GM21447 (cell line): ENCODE results near the gene GSAP.

Source experiments
- ATAC-seq: cut with Tn5 transposase; IDR thresholded peaks from one replicate; pipeline ENCODE4 v1.9.1; 2021; ENCODE audit not compliant: unreplicated experiment

GSAP gene

DNA sequence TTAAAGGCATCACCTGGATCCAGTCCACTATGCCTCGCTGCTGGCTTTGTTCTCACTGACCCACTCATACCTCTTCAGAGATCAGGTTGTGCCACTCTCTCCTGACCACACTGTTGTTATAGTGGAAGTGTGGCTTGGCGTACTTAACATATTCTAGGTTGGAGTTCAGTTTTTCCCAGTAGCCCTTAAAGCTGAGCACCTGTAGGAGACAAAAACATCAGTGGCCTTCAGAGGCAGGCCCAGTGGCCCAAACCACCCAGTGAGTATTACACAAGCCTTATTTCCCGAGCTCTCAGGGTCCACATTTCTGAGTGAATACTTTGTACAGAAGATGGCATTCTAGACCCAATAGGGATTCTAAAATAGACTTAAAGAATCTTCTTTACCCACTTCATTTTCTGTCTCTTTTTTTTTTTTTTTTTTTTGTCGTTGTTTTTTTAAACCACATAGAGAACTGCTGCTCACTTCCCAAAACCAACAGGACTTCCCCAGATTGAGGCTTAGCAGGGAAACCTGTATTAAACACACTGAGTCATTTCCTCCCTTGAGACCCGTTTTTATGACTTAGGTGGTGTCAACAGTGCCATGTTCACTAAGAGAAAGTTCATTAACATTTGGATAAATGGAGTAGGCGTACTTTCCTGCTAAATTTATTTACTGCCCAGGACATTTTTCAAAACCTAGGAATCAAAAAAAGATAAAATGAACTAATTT is 85.8 kb downstream of the GSAP start:
- ATAC-seq, result peak; percentile 66

DNA sequence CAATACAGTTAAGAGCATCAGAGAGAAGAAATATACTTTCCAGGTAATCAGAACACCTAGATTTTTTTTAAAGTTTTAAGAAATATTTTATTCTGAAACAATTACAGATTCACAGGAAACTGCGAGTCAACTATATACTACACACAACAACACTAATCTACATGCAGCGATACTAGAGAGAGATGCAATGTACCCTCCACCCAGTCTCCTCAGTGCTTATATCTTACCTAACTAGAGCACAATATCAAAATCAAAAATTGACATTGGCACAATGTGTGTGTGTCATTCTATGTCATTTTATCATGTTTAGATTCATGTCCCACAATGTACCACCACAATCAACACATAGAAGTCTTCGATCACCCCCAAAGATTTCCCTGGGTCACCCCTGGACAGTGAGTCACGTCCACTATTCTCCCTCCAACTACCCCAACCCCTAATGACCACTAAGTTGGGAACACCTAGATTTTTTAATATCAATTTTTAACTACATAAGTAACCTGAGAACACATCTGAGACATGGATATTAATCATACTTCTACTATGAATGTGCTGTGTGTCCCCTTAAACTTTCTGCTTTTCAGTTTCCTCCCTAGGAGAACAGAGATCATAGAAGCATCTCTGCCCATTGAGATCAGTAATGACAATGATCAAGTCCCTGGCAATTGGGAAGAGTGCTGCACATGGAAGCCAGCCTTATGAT is 86.5 kb downstream of the GSAP start:
- peak; percentile 8 for ATAC-seq

DNA sequence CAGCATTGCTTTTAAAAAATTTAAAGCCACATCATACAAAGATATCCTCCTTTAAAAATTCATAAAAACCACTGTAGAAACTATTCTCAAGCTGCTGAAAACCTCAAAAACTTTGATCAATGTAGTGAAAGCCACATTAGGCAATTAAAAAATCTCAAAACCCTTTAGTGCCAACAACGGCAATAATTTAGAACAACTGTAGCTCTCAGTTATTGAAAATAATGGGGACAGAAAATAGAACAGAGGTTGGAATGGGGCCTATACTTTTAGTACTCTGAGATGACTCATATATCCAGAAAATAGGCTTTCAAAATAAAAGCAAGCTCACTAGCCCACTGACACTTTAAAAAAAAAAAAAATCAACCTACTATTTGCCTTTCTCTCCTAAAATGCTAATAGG is 87.5 kb downstream of the GSAP start:
- no peak for ATAC-seq

DNA sequence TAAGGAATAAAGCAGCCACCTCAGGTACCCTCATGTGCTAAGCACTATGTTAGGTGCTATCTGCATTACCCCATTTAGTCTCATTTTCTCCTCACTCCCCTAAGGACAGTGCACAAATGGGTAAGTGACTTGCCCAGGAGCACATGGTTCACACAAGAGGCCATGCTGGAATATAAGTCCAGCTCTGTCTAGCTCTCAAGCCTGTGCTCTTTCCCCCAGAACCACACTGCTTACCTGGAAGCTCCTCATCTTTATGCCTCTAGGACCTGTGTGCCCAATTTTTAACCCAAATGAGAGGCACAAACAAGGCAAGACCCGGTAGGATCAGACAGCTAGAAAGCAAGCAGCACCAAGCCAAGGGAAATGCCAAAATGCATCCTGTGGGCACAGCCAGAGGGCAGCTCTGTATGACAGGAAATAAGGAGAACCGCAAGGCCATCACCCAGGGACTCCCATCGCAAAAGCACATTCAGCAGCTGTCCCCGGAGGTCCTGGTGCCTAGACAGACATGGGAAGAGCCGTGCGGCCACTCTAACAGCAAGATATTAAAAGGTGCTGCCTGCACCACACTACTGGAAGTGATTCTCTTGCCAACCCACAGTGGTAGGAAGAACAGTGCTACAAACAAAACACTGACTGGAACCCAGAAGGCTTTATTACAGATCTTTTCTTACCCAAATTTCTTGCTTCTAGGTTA is 88.1 kb downstream of the GSAP start:
- no peak for ATAC-seq

DNA sequence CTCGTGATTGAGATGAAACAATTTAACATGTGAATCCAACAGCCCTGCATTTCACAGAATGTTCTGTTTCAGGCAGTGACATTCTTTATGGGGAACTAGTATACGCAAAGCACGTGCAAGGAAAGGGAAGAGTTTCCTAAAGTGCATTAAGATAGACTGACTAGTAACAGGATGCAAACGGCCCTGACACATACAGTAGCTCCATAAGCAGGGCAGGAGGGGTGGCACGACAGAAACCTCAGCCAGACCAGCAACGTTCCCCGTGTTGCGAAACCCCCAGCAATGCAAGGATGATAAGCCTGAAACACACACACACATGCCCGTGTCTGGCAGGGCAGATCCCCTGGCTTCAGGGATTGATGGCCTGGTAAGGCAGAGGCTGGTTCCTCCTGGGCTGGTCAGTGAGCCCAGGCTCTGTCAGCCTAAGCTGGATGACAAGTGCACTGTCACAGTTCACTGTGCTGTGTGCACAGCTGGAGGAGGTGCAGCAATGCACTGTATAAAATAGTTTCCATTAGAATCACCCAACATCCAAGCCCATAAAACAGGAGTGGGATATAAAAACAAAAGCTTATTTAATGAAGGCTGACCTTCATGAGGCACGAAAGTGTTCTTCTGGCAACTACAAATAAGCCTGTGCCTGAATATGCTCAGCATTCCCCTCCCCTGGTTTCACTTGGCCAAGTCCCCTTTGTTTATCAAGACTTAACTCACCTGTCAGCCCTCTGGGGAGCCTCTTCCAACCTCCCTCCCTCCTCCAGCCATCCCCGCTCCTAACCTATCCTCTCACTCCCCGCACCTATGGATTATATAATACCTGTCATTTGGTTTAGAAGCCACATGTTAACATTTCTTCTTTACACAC is 88.8 kb downstream of the GSAP start:
- no peak for ATAC-seq

DNA sequence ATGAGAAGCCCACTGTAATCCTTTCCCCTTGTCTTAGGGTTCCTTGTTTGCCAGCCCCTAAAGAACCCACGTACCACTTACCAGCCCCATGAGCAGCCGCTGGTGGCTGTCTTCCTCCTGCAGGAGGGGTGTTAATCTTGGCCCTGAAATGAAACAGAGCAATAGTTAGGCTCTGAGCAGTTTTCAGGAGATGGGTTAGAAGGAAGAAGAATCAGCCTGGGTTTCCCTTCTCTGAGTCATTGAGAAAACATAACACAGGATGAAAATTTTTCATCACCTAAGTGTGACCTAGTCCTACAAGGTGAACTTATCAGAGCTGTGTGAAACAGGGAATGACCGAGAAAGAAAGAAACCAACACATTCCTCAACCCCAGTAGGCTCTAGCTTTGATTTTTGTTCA is 90.0 kb downstream of the GSAP start:
- no peak for ATAC-seq

DNA sequence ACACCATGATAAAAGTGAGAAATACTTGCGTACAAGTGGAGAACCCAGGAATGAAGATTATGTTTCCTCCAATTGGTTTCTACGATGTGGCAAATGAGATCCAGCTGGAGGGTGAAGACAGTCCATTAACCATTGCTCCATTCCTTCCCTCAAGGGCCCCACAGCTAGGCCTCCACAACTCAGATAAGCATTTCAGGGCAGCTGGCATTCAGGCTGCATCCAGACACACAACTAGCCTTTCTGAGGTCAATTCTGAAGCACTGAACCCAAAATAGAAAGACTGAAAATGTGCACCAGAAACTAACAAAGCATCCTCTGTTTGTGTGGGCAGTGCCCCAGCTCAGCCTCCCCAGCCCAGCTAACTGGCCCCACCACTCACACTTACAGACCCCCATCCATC is 94.8 kb downstream of the GSAP start:
- ATAC-seq, result no peak

DNA sequence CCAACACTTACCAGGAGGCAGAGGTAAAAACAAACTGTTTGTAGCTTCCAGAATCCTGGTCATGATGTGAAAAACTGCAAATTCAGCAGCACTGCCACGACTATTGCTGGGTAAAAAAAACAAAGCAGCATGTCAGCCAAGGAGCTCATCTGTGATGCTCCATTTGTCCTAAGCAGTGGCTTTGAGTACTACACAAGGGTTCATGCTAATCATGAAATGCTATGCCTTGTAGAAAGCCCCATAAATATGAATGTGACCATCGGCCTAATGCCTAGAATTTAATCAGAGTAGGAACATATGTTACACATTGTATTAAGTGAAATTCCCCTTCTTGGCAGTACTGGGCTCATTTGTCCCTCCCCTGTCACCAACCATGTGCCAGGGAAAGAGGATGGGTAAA is 95.4 kb downstream of the GSAP start:
- no peak for ATAC-seq

DNA sequence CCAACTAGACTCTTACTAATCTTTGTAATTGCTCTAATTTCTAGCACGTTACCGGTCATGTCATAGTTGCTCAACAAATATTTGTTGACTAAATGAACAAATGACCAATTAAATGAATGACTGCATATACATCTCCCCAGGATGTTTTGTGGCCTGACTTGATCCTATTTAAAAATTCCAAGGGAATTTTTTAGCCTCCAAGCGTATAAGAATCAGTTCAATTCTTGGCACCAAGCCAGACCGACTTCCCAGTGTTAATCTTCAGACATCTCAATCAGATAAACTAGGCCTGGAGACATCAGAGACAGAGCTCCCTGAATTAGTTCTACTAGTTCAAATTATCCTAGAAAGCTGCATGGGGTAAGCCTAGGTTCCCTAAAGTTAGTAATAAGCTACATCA is 96.0 kb downstream of the GSAP start:
- ATAC-seq, result no peak

DNA sequence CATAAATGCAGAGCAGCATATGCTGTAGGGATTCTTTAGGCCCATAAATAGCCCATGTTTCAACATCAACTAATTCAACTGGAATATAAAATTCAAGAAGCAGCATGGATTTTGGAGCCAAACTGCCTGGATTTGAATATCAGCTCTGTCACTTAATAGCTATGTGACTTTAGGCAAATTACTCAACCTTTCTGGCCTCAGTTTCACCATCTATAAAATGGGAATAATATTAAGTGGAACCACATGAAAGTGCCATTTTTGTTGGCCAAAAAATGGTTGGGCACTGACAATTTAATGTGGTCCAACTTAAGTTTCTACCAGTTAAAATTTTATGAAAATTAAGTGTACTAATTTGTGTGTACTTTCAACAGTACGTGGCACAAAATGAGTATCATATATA is 98.1 kb downstream of the GSAP start:
- ATAC-seq, result no peak

DNA sequence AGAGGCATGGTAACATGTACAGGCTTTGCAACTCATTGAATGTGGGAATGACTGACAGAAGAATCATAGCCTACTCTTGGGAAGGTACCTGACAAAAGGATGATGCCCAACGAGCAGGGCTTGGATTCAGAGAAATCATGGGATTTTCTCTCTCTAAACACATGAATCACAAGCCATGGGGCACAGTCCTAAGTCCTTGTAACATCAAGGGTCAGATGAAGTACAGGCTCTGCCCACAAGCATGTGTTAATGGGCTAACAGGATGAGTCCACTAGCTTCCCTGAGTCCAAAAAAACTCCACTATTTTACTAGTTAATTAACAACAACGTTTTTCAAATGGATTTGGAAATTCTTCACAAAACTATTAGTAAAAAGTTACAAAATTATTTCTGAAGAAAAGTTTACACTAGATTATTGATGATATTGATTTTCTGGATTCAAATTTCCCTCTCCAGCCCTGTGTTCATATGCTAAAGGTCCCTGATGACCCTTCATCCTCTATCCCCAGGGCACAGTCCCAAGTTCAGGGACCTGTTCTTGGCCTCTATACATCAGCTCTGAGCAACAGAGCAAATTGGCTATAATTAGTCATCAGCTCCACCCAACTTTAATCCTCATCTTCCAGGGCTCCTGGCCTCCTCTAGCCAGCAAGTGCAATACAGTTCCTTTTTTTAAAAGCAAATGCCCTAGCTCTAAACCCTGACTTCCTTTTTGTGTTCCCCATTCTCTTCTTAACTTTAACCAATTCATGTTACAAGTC is 99.8 kb downstream of the GSAP start:
- ATAC-seq, result no peak

DNA sequence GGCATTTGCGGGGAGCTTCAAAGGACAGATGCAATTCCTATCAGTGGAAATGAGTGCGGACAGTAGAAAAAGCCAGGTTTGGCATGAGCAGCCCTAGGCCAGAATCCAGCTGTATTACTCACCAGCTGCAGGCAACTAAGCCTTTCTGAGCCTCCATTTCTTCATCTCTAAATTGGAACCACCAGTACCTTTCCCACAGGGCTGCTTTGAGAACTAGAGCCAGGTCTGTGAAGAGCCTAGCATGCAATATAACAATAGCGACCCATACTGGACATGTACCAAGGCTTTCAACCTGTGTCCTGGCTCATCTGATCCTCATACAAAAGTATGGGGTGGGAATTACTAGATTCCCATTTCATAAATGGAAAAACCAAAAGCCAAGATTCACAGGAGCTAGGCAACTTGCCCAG is 101.0 kb downstream of the GSAP start:
- no peak for ATAC-seq

DNA sequence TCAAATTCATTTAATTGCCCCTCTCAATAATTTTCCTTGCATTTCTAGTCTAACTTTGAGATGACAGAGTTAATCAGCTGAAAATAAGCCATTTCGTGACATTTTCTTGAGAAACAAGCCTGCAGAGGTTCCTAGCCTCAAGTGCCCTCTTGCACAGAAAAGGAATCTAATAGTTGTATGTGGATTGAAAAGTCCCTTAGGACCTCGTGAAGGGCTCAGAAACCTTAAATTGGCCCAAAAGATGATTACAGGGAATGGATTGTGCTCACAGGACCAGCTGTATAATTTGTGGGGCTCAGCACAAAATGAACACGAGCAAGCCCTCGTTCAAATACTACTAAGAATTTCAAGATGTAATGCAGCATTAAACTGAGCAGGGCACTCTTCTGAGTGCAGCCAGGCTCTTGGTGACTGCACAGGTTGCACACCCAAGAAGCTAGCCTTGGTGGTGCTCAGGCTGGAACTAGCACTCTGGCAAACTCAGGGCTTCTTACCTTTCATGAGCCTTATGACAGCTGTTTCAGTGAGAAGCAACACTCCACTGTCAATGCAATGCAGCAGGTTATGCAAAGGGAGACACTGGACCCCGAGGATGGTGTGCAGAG is 102.2 kb downstream of the GSAP start:
- no peak for ATAC-seq

DNA sequence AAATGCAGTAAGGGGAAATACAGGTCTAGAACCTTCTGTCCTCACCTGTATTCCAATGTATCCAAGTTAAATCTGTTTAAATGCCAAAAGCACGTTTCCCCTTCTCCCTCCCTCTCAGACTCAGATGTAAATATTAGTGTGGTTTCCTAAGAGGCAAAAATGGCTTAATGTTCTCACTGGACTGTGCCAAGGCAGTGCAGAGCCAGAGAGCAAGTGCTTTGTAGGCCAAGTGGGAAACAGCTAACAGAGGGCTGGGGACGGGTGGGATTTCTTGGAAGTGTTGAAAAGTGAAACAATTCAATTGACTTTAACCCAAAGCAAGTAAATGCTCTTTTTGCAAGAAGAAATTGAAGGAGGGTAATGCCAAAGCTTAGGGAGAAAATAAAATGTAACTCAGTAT is 103.1 kb downstream of the GSAP start:
- no peak for ATAC-seq

DNA sequence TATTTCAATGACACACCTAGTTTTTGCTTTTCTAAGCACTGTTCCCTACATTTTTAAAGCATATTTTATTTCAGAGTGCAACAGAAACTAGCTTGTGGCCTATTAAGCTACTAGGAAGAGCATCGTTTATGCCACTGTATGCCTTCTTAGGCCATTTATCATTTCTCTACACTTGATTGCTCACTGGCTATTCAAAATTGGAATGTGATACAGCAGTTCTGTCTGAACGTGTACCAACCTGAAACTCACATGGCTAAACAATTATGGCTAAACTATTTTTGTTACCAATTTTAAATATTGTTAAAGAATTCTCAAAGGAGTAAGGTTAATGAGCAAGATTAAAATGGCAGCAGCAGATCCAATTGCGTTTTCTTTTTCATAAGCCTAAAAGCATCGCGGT is 105.2 kb downstream of the GSAP start:
- no peak for ATAC-seq

DNA sequence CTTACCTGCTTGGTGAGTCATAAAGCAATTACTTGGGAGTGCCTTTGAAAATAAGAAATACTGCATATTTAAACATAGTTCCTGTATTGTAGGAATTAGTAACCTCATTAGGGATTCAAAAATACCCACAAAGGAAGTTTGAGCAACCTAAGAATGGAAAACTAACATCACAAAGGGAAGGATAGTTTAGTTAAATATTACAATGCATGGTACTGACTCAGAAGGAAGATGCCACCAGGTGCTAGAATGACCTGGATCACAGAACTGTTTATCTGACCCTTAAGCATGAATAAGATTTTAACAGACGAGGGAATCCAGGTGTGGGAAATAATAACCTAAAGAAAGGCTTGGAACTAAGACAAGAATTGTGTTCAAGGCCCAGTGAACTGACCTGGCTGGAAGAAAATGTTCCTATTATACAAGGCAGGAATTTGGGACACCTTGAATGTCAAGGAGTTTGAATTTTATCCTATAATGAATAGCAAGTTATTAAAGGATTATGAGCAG is 106.4 kb downstream of the GSAP start:
- no peak for ATAC-seq

DNA sequence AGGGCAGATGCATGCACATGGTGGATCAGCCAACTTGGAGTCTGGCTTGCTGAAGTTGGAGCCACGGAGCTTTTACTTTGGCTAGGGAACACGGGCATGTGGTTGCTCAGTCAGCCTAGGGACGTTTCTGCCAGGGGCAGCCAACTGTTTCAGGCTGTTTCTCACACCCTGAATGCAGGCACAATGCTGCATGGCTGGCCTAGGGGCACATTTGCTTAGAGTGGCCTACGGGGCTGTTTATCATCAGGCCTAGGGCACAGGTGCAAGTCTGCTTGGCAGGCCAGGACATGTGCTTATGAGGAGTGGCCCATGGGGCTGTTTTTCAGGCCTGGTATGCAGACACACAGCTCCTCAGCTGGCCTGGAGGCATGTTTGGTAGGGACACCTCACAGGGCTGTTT is 107.4 kb downstream of the GSAP start:
- ATAC-seq, result no peak

DNA sequence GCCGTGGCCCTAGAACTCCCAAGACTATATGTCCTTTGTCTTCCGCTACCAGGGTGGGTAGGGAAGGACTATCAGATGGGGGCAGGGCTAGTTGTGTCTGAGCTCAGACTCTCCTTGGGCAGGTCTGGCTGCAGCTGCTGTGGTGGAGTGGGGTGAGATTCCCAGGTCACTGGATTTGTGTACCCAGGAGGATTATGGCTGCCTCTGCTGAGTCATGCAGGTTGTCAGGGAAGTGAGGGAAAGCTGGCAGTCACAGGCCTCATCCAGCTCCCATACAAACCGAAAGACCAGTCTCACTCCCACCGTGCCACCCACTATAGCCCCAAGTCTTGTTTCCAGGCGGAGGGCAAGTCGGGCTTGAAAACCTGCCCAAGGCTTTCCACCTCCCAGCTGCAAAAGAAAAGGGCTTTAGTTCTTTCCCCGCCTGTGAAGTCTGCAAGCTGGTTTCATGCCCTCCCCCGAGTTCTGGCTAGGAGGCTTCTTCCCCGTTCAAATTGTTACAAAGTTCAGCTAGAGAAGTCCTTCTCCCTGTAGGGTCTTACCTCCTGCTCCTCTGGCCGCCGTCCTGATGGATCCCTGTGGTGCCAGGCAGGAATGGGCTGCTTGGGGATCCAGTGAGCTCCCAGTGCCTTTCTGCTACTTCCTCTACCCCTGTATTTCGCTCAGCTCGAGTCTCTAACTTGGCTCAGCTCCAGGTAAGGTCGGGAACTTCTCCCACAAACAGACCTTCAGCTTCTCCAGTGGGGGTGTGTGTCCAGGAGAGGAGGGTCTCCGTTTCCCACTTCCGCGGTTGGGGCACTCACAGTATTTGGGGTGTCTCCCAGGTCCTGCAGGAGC is 109.7 kb downstream of the GSAP start:
- no peak for ATAC-seq

DNA sequence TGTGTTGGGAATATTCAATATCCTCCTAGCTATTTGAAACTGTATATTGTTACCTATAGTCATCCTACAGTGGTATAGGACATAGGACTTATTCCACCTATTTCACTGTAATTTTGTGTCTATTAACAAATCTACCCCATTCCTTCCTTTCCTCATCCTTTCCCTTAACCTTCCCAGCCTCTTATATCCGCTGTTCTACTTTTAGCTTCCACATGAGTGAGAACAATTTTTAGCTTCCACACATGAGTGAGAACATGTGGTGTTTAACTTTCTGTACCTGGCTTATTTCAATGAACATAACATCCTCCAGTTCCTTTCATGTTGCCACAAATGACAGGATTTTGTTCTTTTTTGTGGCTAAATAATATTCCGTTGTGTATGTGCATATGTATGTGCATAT is 120.6 kb downstream of the GSAP start:
- ATAC-seq, result no peak
